Astrocyte (in vitro differentiated cells and primary cell): ENCODE results near the gene MAST3. TPM values are rescaled to one million over a fixed set of nuclear protein-coding genes. Genes with fewer than 3 reads are reported as not detected.

Experiments used
- DNase-seq: peaks from one replicate; pipeline ENCODE4 v3.0.0-alpha.2; 2010; ENCODE audit warnings: low read depth
- FAIRE-seq: peaks from 2 replicates; lab custom pipeline; 2011; peaks lifted over from hg19 to GRCh38; lab: Jason Lieb, UNC
- H2AFZ ChIP-seq: 2 replicates; pipeline ENCODE4 v1.6.0; 2012; ENCODE audit warnings: low read depth, low read length, inconsistent platforms
- H3K27ac ChIP-seq: 2 replicates; pipeline ENCODE4 v1.5.1; 2011; ENCODE audit warnings: low read depth, low read length, inconsistent platforms
- H3K27me3 ChIP-seq: 2 replicates; pipeline ENCODE4 v1.6.0; 2011; ENCODE audit warnings: low read length, inconsistent platforms; ENCODE audit not compliant: insufficient read depth
- H3K36me3 ChIP-seq: 2 replicates; pipeline ENCODE4 v1.5.1; 2011; ENCODE audit warnings: low read length, inconsistent platforms; ENCODE audit not compliant: insufficient read depth
- H3K4me1 ChIP-seq: 2 replicates; pipeline ENCODE4 v1.5.1; 2011; ENCODE audit warnings: low read length, inconsistent platforms; ENCODE audit not compliant: insufficient read depth
- H3K4me2 ChIP-seq: 2 replicates; pipeline ENCODE4 v1.6.0; 2012; ENCODE audit warnings: low read length, inconsistent platforms
- H3K4me3 ChIP-seq: 2 replicates; pipeline ENCODE4 v1.5.1; 2011; ENCODE audit warnings: low read depth, mild to moderate bottlenecking, low read length, inconsistent platforms; ENCODE audit not compliant: insufficient read depth
- H3K79me2 ChIP-seq: 2 replicates; pipeline ENCODE4 v1.6.0; 2012; ENCODE audit warnings: mild to moderate bottlenecking, low read length, inconsistent platforms; ENCODE audit not compliant: insufficient read depth
- H3K9ac ChIP-seq: 2 replicates; pipeline ENCODE4 v1.6.0; 2012; ENCODE audit warnings: mild to moderate bottlenecking, low read length, inconsistent platforms
- H3K9me3 ChIP-seq: 2 replicates; pipeline ENCODE4 v1.5.1; 2012; ENCODE audit warnings: low read depth, mild to moderate bottlenecking, low read length, inconsistent platforms; ENCODE audit not compliant: insufficient read depth
- H4K20me1 ChIP-seq: 2 replicates; pipeline ENCODE4 v1.6.0; 2012; ENCODE audit warnings: low read length, inconsistent platforms; ENCODE audit not compliant: insufficient read depth
- H3K27ac Mint-ChIP-seq: one replicate; pipeline ENCODE4 v1.8.0; 2021; ENCODE audit warnings: mild to moderate bottlenecking, mixed read lengths; ENCODE audit not compliant: unreplicated experiment
- H3K27me3 Mint-ChIP-seq: one replicate; pipeline ENCODE4 v1.8.0; 2021; ENCODE audit warnings: low read depth, mixed read lengths; ENCODE audit not compliant: unreplicated experiment
- H3K36me3 Mint-ChIP-seq: one replicate; pipeline ENCODE4 v1.8.0; 2021; ENCODE audit warnings: low read depth, mixed read lengths; ENCODE audit not compliant: unreplicated experiment
- H3K4me1 Mint-ChIP-seq: one replicate; pipeline ENCODE4 v1.8.0; 2021; ENCODE audit warnings: low read depth, mixed read lengths; ENCODE audit not compliant: unreplicated experiment
- H3K4me3 Mint-ChIP-seq: one replicate; pipeline ENCODE4 v1.8.0; 2021; ENCODE audit warnings: mild to moderate bottlenecking, moderate library complexity, mixed read lengths; ENCODE audit not compliant: unreplicated experiment
- H3K9me3 Mint-ChIP-seq: one replicate; pipeline ENCODE4 v1.8.0; 2021; ENCODE audit warnings: mild to moderate bottlenecking, mixed read lengths; ENCODE audit not compliant: unreplicated experiment
- CTCF ChIP-seq: IDR thresholded peaks from 2 replicates; pipeline ENCODE4 v1.5.1; 2011; ENCODE audit warnings: low read depth, mild to moderate bottlenecking, inconsistent platforms, low read length, moderate library complexity; ENCODE audit not compliant: insufficient read depth
- EZH2 ChIP-seq: IDR thresholded peaks from 2 replicates; pipeline ENCODE4 v1.6.1; 2012; ENCODE audit warnings: mild to moderate bottlenecking, low read length, inconsistent platforms; ENCODE audit not compliant: insufficient read depth
- total RNA-seq: library from RNA; stranded (reverse); gene quantifications from 2 replicates; pipeline ENCODE4 v1.2.1, GENCODE V29; 2021

The MAST3 gene
- total RNA-seq, 1 donor from 2014 or later, result 5.5 TPM

- Histone ChIP-seq H3K79me2 (no peaks in the 10 kb centered on the region), H3K9ac (no peak overlapping the region), H2AFZ (no peak overlapping the region), H4K20me1 (no peaks in the 10 kb centered on the region), H3K4me2 (no peak overlapping the region), H3K4me3 (no peak overlapping the region), H3K9me3 (no peaks in the 10 kb centered on the region), H3K4me1 (no peaks in the 10 kb centered on the region), H3K36me3 (no peaks in the 10 kb centered on the region), H3K27ac (no peak overlapping the region), H3K27me3 (peaks cover 2% of the 10 kb centered on the region)
- TF ChIP-seq EZH2 (no peak), CTCF (no peak)
- Mint-ChIP-seq H3K36me3 (no peaks in the 10 kb centered on the region), H3K9me3 (no peaks in the 10 kb centered on the region), H3K4me1 (no peaks in the 10 kb centered on the region), H3K27me3 (peaks cover 2% of the 10 kb centered on the region), H3K4me3 (no peak overlapping the region), H3K27ac (no peak overlapping the region)
- DNase-seq (no peak), FAIRE-seq (no peak)
These were observed 7.9 kb upstream of the MAST3 start for GRCh38 chr19:18089726-18090125.

DNA sequence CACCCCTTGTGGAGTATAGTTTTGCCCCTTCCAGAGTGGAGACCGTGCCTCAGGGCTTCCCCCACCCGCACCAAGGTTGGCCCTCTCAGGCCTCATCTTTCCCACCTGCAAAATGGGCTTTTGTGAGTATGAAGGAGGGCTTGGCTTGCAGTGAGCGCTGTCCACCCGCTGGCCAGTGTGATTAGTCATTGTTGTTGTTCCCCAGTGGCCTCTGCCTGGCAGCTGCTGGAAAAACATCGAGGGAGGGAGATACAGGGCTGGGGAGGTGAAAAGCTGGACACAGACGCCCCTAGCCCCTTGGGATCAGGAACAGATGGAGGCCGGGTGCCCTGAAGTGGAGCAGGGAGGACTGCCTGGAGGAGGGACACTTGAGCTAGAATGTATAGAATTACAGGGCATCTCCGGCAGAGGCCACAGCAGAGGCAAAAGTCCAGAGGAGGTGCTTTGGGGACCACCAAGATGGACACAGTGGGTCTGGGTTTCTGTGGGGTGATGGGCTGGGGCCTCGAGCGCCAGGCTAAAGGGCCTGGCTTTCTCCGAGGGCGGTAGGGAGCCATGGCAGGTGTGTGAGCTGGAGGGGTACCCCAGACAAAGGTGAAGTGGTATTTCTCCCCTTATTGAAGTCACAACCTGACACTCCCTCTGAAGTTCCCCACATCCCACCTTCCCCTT, 6.9 kb upstream of the MAST3 start:
- H3K36me3 Mint-ChIP-seq, result no peaks in the 10 kb centered on the region
- H4K20me1 ChIP-seq, result no peaks in the 10 kb centered on the region
- peaks cover 3% of the 10 kb centered on the region for H3K27me3 Mint-ChIP-seq
- no peaks in the 10 kb centered on the region for H3K79me2 ChIP-seq
- no peak overlapping the region for H3K9ac ChIP-seq
- no peaks in the 10 kb centered on the region for H3K9me3 Mint-ChIP-seq
- no peaks in the 10 kb centered on the region for H3K4me1 ChIP-seq
- TF ChIP-seq EZH2 (no peak), CTCF (no peak)
- no peak overlapping the region for H3K4me3 ChIP-seq
- no peak overlapping the region for H3K4me3 Mint-ChIP-seq
- H3K27me3 ChIP-seq, result peaks cover 2% of the 10 kb centered on the region
- H2AFZ ChIP-seq, result no peak overlapping the region
- H3K4me2 ChIP-seq, result no peak overlapping the region
- no peaks in the 10 kb centered on the region for H3K4me1 Mint-ChIP-seq
- FAIRE-seq (no peak), DNase-seq (no peak)
- H3K27ac Mint-ChIP-seq, result no peak overlapping the region
- no peaks in the 10 kb centered on the region for H3K9me3 ChIP-seq
- H3K27ac ChIP-seq, result no peak overlapping the region
- no peaks in the 10 kb centered on the region for H3K36me3 ChIP-seq

DNA sequence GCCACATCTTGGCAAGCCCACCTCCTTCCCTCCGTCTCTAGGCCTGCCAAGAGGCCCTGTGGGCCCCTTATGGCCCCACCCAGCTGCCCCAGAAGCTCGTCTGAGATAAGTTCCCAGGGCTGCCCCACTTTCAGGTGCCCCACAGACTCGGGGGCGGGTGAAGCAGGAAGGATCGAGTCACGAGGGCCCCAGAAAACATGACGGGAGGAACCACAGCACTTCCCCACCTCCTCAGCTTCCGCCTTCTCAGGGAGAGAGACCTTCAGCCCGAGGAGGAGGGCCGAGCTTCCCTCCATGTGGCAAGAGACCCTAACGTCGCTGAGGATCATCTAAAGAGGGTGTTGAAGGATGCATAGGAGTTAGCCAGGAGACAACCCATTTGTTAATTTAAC, 6.4 kb upstream of the MAST3 start:
- H3K9ac ChIP-seq, result no peak overlapping the region
- no peak overlapping the region for H3K4me2 ChIP-seq
- Mint-ChIP-seq H3K9me3 (no peaks in the 10 kb centered on the region), H3K27ac (no peak overlapping the region), H3K4me3 (no peak overlapping the region), H3K36me3 (no peaks in the 10 kb centered on the region), H3K4me1 (no peaks in the 10 kb centered on the region), H3K27me3 (peaks cover 6% of the 10 kb centered on the region)
- no peaks in the 10 kb centered on the region for H3K9me3 ChIP-seq
- peaks cover 2% of the 10 kb centered on the region for H3K27me3 ChIP-seq
- no peaks in the 10 kb centered on the region for H3K36me3 ChIP-seq
- H3K27ac ChIP-seq, result no peak overlapping the region
- H4K20me1 ChIP-seq, result no peaks in the 10 kb centered on the region
- no peaks in the 10 kb centered on the region for H3K79me2 ChIP-seq
- no peak overlapping the region for H2AFZ ChIP-seq
- FAIRE-seq (no peak), DNase-seq (no peak)
- H3K4me1 ChIP-seq, result no peaks in the 10 kb centered on the region
- no peak overlapping the region for H3K4me3 ChIP-seq
- TF ChIP-seq EZH2 (no peak), CTCF (no peak)
